IPS-NIHi7 (cell line): Measurements from ENCODE around the gene DNAJC17.

Experiments
- DNase-seq: peaks from one replicate; pipeline ENCODE4 v3.0.0; 2012; ENCODE audit warnings: mixed read lengths; ENCODE audit errors: extremely low spot score

DNAJC17 gene

GRCh38 chr15:40790718-40791117 is 16.6 kb downstream of the DNAJC17 start:
- no peak for DNase-seq

- DNase-seq, result no peak
These were observed 17.3 kb downstream of the DNAJC17 start for GRCh38 chr15:40789999-40790398.

- DNase-seq, result no peak
These were observed 18.2 kb downstream of the DNAJC17 start for GRCh38 chr15:40789119-40789518.

- no peak for DNase-seq
These were observed 19.3 kb downstream of the DNAJC17 start for GRCh38 chr15:40787991-40788390.

- peak; percentile 80 for DNase-seq
These were observed 19.9 kb downstream of the DNAJC17 start for GRCh38 chr15:40787344-40787841.

GRCh38 chr15:40785814-40786213 is 21.5 kb downstream of the DNAJC17 start:
- DNase-seq, result no peak

- DNase-seq, result no peak
These were observed 22.1 kb downstream of the DNAJC17 start for GRCh38 chr15:40785164-40785563.

GRCh38 chr15:40782609-40783227 is 24.6 kb downstream of the DNAJC17 start:
- peak; percentile 65 for DNase-seq

- no peak for DNase-seq
These were observed 30.6 kb downstream of the DNAJC17 start for GRCh38 chr15:40776537-40777141.

- DNase-seq, result no peak
These were observed 31.3 kb downstream of the DNAJC17 start for GRCh38 chr15:40775740-40776536.

GRCh38 chr15:40775007-40775406 is 32.3 kb downstream of the DNAJC17 start:
- no peak for DNase-seq

- no peak for DNase-seq
These were observed 33.4 kb downstream of the DNAJC17 start for GRCh38 chr15:40773902-40774301.

GRCh38 chr15:40773496-40773895 is 33.8 kb downstream of the DNAJC17 start:
- no peak for DNase-seq

GRCh38 chr15:40772014-40772413 is 35.3 kb downstream of the DNAJC17 start:
- no peak for DNase-seq

- DNase-seq, result no peak
These were observed 36.0 kb downstream of the DNAJC17 start for GRCh38 chr15:40771242-40771641.

GRCh38 chr15:40770147-40770721 is 37.0 kb downstream of the DNAJC17 start:
- no peak for DNase-seq

GRCh38 chr15:40769274-40770146 is 37.8 kb downstream of the DNAJC17 start, which contains the start of gene C15orf62:
TSS of gene C15orf62 (plus strand) at chr15:40769980. CDS start at chr15:40770496, 516 bp downstream.
- DNase-seq, result no peak

GRCh38 chr15:40768521-40769273 is 38.6 kb downstream of the DNAJC17 start:
- no peak for DNase-seq

- no peak for DNase-seq
These were observed 39.3 kb downstream of the DNAJC17 start for GRCh38 chr15:40767838-40768500.
